ENCODE measurements around the gene RCOR3. TPM values are rescaled to one million over a fixed set of nuclear protein-coding genes. Genes with fewer than 3 reads are reported as not detected.

Gene RCOR3
- total RNA-seq, 1 donor from 2014 or later = 43.5 TPM

DNA sequence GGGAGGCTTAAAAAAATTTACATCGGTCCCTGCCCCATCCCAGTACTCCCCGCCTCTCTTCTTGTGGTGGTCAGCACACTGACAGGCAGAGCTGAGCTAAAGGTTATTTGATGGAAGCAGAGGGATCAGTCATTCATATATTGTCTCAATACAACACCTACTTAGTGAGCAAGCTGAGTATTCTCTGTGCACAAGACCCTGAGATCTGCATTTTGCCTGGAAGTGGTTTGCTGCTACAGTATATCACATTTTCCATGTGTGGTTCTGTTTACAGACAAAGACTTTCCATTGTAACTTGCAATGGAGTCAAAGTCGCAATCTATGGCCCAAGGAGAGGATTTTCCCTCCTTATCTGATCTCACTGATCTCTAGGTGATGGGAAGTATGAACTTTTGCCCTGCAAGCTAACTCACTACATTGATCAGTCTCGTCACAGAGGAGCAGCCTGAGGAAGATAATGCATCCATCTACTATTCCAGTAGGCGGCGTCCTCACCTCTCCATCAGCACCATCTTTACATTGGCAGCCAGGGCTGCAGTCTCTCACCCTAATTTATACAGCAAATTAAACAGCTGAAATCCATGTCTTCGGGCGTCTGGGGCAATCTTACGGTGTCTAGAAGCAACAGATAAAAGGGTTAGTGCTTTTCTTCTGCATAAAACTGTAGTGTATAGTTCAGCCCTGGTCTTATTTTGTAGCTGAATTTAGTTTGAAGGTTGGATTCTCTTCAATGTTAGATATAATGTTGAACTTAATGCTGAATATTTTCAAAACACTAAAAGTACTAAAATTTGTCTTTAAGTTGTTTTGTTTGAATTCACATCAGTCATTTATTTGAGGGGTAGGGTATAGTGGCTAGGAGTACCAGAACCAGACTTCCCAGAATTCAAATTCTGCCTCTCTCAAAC, 64.2 kb downstream of the RCOR3 start:
- no peak for DNase-seq (ENCODE audit: low spot score)

DNA sequence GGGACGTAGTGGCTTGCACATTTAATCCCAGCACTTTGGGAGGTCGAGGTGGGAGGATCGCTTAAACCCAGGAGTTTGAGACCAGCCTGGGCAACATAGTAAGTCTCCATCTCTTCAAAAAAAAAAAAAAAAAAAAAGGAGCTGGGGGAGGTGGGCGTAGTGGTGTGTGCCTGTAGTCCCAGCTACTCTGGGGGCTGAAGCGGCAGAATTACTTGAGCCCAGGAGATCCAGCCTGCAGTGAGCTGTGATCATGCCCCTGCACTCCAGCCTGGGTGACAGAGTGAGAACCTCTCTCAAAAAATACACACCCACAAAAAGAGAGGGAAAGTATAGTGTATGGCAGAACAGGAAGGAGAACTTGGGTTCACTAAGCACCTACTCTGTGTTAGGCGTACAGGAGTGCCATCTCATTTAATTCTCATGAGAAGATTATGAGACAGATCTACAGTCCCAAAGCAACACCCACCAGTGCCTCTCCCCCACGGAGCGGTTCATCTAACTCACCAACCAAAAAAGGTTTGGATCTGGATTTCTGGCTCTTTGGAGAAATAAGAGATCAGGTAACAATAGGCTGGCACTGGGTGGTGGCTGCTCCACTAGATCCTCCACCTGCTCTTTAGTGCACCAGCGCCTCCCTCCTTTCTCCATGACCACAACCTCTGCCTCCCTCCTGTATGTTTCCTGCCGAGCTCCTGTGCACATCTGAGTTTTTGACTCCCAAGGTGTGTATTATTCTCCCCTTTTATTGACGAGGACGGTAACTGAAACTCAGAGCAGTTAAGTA, 66.0 kb downstream of the RCOR3 start:
- no peak for DNase-seq (ENCODE audit: low spot score)

DNA sequence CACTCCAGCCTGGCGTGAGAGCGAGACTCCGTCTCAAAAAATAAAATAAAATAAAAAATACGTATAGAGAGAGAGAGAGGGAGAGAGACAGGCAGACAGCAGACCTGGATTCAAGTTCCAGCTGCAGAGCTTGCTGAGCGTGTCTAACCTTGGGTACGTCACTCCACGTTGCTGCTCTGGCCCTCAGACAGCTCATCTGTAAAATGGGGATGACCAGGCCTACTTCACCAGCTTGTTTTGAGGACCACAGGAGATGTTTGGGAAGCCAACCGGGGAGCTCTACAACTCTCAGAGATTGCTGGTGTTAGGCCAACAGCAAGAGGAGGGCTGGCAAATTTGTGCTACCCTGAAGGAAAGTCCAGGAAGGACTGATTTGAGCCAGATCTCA, 67.0 kb downstream of the RCOR3 start:
- DNase-seq (ENCODE audit: low spot score) = no peak

DNA sequence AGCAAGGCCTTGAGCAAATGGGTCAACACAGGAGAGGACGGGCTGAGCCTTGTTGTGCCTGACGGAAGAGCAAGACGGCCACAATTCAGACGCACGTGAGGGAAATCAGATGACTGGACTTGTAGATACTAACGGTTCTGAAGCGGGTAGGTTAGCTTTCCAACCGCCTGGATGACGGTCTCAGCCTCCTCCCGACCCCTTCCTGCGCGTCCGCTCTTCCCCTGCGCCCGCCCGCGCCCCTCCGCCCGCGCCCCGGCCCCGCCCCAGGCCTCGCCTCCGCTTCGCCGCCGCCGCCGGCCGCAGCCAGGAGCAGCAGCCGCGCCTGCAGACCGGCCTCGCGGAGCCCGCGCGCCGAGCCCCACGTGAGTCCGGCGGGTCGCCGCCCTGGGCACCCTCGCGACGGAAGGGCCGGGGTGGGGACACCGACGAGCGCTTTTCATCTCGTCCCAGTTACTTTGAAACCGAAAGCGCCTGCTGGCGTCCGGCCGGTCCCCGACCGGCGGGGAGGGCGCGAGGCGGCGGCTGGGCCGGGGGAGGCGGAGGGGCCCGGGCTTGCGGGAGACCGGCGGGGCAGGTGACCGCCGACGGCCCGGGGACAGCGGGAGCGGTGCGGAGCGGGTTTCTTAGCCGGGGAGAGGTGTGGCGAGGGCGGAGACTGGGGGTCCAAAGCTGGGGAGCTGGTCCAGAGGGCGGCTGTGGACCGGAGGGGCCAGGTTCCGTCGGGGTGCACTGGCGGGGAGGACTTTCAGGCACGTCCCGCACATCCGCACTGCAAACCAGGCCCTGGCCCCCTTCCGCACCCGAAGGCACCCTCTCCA, 67.6 kb downstream of the RCOR3 start, which contains the start of gene TRAF5:
TRAF5 (plus strand) TSS at position 306 of the 818 bp plus-strand sequence. CDS start 26,407 bp downstream, outside the sequence.
- no peak for DNase-seq (ENCODE audit: low spot score)

DNA sequence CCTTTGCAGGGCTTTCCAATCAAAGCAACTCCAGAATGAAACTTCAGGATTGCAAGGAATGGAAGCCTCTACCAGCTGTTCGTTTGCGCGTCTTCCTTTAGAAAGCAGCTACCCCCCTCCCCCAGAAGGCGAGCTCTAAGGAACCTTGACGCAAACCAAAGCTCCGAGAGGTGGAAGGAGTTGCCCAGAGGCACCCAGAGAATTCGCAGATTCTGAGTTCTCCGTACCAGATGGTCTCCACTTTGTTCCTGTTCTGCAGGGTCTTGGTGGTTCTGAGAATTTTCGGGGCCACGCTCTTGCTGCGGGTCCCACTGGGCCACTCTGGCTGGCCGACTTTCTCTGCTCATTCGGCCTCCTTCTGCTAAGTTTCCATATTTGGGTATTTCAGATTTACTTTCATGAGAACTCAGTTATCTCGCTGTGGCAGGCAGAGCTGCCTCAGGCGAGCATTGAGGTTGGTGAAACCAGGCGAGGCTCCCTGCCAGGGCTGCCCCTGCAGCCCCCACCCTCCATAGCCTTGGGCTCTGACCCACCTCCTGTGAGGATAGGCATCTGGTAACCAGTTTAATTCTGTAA, 68.3 kb downstream of the RCOR3 start:
- no peak for DNase-seq (ENCODE audit: low spot score)

DNA sequence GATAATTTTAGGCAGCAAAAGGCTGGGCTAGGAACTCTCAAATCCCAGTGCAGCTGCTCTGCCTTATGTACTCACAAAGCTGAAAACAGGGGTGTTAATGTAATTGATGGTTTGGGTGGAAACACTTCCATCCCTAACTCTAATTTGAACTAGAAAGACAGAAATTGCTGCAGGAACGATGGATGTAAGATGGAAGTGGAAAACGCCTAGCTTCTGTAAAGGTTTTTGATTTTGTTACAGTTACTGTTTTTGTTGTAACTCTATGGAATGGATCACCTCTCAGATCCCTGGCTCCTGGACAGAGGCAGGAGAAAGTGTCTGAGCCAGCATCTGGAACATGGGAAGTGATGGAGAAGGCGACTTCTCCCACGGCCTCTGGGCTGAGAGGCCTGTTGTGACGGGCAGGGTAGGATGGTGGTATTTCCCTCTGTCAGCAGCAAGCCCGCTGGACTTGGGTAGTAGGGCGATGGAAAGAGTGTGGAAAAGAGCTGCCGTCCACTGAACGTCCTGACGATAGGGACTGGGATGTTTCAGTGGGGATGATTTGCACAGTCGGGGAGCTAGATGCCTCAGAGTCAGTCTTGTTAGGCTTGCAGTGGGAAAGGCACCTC, 69.0 kb downstream of the RCOR3 start:
- DNase-seq (ENCODE audit: low spot score) = no peak

DNA sequence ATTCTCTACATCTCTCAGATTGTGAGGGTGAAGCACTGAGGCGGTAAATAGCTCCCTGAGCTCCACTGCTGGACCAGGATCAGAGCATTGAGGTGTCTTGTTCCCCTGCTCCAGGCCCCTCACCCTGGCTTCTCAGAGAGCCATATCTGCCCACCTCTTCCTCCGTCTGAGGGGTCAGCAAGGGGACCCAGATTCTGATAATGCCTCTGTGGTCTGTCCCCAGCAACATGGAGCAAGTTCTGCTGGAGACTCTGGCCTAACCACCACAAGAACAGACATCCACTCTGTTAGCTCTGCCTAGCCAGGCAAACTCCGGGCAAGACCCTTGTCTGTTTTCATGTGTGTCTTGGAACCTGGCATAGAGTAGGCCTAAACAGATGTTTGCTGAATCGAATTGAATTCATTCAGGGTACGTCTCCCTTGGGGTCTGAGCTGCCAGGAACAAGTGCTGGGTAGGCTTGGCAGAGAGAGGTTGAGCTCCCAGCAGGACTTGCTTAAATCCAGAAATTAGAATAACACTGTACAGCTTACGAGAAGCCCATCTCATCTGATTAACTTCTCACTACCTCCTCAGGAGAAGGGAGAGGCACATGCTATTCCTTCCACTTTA, 69.8 kb downstream of the RCOR3 start:
- no peak for DNase-seq (ENCODE audit: low spot score)

DNA sequence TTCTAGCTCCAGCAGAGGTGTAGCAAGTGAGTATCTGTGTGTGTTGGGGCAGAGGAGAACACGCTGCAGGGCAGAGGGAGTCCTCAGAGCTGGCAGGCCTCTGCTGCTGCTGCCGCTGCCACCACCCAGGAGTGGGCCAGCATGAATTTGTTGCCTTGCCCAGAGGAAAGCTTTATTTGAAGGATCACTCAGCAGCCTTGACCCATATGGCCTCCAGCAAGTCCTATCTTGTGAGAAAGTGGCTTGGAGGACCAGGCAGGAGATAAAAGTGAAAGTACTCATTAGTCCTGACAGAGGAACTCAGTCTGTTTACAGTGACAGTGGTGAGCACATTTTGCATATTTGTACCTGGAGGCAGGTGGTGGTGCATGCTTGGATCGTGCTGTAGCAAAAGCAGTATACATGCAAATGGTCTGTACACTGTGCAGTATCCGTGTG, 70.6 kb downstream of the RCOR3 start:
- DNase-seq (ENCODE audit: low spot score) = no peak

DNA sequence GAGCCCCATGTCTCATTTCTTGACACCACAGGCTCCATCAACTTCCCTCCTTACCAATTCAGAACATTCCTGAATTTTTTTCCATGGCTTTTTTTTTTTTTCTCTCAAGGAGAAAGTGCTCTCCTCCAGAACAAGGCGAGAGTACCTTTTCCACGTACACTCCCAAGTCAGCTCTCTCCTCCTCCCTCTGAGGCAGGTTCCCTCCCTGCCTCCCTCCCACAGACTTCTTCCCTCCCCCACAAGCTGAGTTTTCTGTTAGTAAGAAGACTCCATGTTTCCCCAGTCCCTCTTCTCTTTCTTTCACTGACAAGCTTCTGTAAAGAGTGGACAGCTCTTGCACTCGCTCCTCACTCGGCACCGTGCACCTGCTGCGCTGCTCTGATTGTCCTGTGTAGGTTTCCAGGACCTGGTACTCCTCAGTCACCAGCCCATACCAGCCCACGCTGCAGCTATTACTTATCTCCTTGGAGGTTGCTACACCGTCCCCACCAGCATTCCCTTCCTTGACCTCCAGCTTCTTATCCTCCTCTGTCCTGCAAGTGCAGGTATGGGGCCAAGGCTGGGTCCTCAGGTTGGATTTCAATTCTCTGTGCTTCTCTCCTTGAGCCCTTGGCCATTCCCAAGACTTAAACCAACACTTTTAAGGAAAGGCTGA, 71.2 kb downstream of the RCOR3 start:
- DNase-seq (ENCODE audit: low spot score) = no peak

DNA sequence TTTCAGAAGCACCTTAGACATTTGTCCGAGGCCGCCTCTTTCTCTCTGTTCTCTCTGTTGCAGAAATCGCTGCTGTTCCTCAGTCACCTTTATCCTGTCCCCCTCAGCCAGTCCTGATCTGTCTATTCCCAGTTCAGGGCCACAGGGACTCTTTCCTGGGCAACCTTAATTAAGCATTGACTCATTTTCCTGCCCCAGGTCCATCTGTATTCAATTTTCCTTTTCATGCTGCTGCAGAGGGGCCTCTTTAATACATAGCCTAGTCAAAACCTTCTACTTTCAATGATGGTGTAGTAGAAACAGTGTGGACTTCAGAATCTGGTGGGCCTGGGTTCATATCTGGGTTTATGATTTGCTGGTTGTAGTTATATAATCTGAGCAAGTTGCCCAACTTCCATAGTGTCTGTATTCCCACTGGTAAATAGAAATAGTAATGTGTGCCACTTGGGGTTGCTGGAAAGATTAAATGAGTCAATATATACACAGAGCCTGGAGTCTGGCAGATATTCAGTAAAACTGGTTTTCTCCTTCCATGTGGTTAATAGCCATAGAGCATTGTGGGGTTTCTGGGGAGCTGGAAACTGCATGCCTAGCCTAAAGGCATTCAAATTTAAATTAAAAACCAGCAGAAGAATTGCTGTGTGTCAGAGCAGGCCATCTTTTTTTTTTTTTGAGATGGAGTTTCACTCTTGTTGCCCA, 72.0 kb downstream of the RCOR3 start:
- DNase-seq (ENCODE audit: low spot score) = no peak

DNA sequence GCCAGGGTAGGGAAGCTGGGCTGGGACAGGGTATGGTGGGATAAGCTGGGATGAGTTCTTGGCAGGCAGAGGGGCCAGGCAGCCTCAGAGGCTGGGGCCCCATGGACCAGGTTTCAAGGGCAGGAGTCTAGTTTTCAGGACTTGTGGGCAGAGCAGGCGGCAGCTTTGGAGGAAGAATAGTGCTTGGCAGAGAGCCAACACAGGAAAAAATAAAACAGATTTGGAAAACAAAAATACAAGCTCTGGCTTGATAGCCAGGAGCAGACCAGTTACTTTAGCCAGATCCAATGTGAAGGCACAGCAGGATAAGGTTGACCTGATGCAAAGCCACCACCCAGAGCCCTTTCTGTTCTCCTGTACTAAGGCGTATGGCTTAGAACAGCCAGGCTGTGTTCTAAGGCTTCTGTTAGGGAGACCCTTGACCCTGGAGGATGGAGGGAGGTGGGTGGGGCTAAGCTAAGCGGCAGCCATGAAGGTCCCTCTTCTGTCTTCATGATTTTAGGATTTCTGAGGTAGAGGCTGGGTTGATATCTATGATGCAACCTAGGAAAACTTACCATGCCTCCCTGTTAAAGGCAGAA, 73.0 kb downstream of the RCOR3 start:
- no peak for DNase-seq (ENCODE audit: low spot score)

DNA sequence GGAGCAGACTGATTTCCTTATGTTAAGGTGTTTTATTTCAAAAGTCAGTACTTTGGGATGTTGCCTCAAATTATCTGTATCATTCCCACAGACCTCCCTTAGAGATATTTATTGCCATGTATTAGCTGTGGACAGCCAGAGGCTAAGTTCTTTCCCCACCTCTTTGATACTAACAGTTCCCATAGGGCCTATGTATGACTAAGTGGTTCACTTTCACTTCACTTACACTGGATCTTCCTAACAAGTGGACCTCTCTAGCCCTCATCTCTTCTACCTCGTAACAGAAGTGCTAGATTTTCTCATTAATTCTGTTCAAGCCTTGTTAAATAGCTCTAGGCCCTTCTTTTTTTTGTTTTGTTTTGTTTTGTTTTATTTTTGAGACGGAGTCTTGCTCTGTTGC, 73.7 kb downstream of the RCOR3 start:
- no peak for DNase-seq (ENCODE audit: low spot score)

DNA sequence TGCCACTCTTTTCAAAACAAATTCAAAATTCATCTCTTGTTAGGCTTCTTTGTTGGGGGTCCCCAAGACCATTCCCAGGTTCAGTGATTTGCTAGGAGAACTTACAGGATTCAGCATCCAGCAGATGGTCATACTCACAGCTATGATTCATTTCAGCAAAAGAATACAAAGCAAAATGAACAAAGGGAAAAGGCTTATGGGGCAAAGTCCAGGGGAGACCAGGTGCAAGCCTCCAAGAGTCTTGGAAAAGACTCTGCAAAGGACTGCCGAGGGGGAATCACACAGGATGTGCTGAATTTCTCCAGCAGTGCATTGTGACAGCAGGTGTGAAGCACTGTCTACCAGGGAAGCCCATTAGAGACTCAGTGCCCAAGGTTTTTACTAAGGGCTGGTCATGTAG, 74.7 kb downstream of the RCOR3 start:
- no peak for DNase-seq (ENCODE audit: low spot score)

DNA sequence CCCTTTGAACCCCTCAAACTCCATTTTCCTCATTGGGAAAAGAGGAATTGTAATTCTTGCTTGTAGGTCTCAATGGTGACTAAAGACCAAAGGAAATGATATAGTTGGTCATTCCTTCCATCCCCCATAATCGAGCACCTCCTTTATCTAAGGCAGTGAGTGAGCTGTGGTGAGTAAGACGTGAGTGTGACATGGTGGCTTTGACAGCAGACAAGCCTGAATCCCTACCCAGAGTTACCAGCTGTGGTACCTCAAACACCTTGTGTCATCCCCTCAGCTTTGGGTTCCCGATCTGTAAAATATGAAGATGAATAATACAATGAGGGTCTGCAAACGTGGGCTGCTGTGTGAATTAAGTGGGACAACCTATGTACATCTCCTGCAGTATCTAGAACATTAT, 75.8 kb downstream of the RCOR3 start:
- no peak for DNase-seq (ENCODE audit: low spot score)

DNA sequence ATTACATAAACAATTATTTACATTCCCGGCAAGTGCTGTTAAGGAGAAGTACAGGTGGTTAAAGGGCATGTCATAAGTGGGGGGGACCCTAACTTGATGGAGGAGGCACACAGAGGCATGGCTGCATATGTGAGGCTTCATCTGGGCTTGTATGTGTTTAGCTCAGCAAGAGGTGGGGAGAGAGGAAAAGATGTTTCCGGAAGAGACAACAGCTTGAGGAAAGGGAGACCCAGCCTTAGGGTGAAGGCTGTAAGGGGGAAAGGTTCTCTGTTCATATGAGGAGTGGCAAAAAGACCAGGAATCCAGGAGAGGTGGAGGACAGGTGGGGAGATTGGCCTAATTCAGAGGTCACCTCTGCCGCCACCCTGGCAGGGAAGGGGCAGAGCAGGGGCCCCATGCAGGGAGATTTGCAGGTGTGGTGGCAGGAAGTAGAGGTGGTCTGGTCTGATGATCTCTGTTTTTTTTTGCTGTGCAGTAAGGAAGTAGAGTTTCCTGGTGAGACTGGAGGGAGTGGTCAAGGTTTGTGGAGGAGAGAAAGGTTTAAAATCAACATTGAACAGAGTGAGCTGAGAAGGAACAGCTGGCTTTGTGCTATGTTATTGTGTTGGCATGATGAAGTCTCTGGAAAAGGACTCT, 76.5 kb downstream of the RCOR3 start:
- no peak for DNase-seq (ENCODE audit: low spot score)

DNA sequence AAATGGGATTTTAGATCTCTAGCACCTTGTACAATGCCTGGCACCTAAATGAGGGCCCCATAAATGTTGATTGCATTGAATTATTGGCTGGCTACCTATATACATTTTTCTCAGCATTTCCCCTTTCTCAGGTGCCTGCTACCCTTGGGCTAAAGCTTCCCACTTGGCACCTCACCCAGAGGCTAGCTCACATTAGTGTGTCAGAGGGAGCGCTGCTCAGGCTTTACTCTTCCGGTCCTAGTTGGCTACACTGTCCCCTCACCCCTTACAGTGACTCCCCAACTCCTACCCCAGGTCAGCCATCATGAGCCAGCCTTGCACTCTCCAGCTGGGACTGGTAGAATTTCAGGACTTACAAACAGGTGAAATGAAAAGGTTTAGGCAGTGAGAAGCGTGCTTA, 77.0 kb downstream of the RCOR3 start:
- DNase-seq (ENCODE audit: low spot score) = no peak

DNA sequence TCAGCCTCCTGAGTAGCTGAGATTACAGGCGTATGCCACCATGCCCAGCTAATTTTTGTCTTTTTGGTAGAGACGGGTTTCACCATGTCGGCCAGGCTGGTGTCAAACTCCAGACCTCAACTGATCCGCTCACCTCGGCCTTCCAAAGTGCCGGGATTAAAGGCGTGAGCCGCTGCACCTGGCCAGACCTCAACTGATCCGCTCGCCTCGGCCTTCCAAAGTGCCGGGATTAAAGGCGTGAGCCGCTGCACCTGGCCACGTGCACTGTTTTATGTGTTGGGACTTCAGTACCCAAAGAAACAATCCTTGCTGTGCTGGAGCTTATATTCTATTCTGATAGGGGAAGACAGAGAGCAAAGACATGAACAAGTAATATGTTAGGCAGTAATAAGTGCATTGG, 77.6 kb downstream of the RCOR3 start:
- DNase-seq (ENCODE audit: low spot score) = no peak

Data from mesenteric fat pad (tissue), 1 donor.